Nephron progenitor cell (in vitro differentiated cells): ENCODE measurements around the gene TUBB3.
"Not testable (repeated sequence)": the region's sequence is repeated elsewhere in the genome, so short reads cannot be mapped to it uniquely, and the experiment has no call there.

ENCODE experiments used
- DNase-seq: peaks from one replicate; pipeline ENCODE4 v3.0.0; 2021
- H3K27ac Mint-ChIP-seq: 2 replicates; pipeline ENCODE4 v1.8.0; 2021; ENCODE audit warnings: mild to moderate bottlenecking, moderate library complexity, mixed read lengths
- H3K27me3 Mint-ChIP-seq: 2 replicates; pipeline ENCODE4 v1.8.0; 2021; ENCODE audit warnings: mild to moderate bottlenecking, low read depth, mixed read lengths; ENCODE audit not compliant: poor library complexity
- H3K36me3 Mint-ChIP-seq: 2 replicates; pipeline ENCODE4 v1.8.0; 2021; ENCODE audit warnings: low read depth, mixed read lengths
- H3K4me1 Mint-ChIP-seq: 2 replicates; pipeline ENCODE4 v1.8.0; 2021; ENCODE audit warnings: mixed read lengths
- H3K4me3 Mint-ChIP-seq: 2 replicates; pipeline ENCODE4 v1.8.0; 2021; ENCODE audit warnings: mild to moderate bottlenecking, moderate library complexity, mixed read lengths
- H3K9me3 Mint-ChIP-seq: 2 replicates; pipeline ENCODE4 v1.8.0; 2021; ENCODE audit warnings: mild to moderate bottlenecking, moderate library complexity, mixed read lengths
- TF ChIP-seq, protein P1 (sequence below): fragments of 200-600 bp; sonication (generic); IDR thresholded peaks from 2 replicates; pipeline ENCODE4 v1.5.0; 2021; ENCODE audit warnings: antibody characterized with exemption

The TUBB3 gene

DNA sequence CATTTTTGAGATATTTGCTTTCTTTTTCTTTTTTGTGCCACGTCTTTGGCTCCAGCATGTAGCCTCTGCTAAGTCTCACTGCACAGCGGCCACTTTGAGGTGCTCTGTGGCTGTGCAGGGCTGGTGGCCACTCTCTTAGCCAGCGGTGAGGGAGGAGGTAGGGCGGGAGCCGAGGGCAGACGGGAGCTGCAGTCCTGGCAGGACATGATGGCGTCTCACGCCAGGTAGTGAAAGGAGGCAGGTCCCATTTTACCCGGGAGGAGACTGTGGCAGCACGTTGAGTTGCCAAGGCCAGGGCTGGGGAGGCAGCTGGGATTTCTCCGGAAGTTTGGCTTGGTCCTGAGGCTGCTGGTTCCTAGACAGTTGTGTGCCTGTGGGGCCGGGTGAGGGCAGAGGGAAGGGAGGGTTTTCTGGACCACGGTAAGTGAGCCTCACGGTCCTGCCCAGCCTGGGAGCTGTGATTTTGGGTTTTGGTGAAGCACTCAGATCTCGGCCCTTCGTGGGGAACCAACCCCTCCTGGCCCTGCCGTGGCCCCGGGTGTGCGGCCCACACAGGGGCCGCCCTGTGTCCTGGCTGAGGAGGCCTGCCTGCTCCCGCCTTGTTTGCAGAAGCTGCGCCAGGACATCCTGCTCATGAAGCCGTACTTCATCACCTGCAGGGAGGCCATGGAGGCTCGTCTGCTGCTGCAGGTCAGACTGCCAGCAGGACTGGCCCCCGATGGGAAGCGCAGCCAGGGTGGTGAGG, 39.8 kb downstream of the TUBB3 start:
- TF ChIP-seq, protein P1, sequence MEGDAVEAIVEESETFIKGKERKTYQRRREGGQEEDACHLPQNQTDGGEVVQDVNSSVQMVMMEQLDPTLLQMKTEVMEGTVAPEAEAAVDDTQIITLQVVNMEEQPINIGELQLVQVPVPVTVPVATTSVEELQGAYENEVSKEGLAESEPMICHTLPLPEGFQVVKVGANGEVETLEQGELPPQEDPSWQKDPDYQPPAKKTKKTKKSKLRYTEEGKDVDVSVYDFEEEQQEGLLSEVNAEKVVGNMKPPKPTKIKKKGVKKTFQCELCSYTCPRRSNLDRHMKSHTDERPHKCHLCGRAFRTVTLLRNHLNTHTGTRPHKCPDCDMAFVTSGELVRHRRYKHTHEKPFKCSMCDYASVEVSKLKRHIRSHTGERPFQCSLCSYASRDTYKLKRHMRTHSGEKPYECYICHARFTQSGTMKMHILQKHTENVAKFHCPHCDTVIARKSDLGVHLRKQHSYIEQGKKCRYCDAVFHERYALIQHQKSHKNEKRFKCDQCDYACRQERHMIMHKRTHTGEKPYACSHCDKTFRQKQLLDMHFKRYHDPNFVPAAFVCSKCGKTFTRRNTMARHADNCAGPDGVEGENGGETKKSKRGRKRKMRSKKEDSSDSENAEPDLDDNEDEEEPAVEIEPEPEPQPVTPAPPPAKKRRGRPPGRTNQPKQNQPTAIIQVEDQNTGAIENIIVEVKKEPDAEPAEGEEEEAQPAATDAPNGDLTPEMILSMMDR = no peak
- H3K9me3 Mint-ChIP-seq = no peaks in the 10 kb centered on the region
- DNase-seq = no peak
- no peak overlapping the region for H3K27ac Mint-ChIP-seq
- peaks cover 3% of the 10 kb centered on the region for H3K27me3 Mint-ChIP-seq
- peaks cover 27% of the 10 kb centered on the region for H3K36me3 Mint-ChIP-seq
- no peak overlapping the region for H3K4me3 Mint-ChIP-seq
- H3K4me1 Mint-ChIP-seq = peaks cover 23% of the 10 kb centered on the region

DNA sequence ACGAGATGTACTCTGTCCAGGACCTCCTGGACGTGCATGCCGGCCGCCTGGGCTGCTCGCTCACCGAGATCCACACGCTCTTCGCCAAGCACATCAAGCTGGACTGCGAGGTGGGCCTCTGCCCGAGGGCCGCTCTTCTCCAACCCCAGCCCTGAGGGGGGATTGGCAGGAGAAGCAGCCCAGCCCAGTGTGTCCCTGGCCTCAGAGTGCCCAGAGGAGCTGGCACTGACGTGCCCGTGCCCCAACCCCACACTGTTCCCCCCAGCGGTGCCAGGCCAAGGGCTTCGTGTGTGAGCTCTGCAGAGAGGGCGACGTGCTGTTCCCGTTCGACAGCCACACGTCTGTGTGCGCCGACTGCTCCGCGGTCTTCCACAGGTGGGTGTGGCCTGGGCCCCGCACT, 41.1 kb downstream of the TUBB3 start:
- Mint-ChIP-seq H3K4me1 (peaks cover 19% of the 10 kb centered on the region), H3K27me3 (peaks cover 3% of the 10 kb centered on the region), H3K27ac (no peak overlapping the region), H3K9me3 (peaks cover 8% of the 10 kb centered on the region), H3K36me3 (peaks cover 25% of the 10 kb centered on the region), H3K4me3 (no peak overlapping the region)
- TF ChIP-seq, protein P1 = no peak
- no peak for DNase-seq

DNA sequence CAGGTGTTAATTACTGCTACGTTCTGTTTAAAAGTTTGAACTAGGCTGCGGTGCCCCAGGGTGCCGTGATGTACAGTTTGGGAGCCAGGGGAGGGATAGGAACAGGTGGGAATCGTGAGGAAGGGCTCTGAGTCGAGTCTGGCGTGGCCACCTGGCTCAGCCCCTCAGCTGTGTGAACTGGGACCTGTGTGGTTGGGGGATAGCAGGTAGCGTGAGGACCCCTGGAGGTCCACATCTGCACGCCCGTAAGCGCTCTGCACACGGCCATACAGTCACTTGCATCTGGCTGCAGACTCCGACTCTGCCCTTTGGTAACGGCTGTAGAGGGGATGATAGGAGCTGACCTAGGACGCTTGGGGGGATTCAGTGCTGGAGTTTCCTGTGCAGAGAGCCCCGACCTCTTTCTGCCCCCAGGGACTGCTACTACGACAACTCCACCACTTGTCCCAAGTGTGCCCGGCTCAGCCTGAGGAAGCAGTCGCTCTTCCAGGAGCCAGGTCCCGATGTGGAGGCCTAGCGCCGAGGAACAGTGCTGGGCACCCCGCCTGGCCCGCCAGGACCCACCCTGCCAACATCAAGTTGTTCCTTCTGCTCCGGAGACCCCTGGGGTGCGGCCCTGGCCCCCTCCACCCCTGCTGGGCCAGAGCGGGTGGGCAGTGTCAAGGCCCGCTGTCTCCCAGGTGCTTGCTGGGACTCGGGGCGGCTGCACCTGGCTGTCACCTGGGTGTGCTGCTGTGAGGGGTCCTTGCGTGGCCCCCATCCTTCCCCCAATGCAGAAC, 42.5 kb downstream of the TUBB3 start:
- TF ChIP-seq, protein P1 = no peak
- Mint-ChIP-seq H3K36me3 (peaks cover 28% of the 10 kb centered on the region), H3K4me1 (peaks cover 19% of the 10 kb centered on the region), H3K9me3 (peaks cover 22% of the 10 kb centered on the region), H3K27ac (peak overlapping the region; percentile 94), H3K4me3 (no peak overlapping the region), H3K27me3 (peaks cover 3% of the 10 kb centered on the region)
- no peak for DNase-seq

DNA sequence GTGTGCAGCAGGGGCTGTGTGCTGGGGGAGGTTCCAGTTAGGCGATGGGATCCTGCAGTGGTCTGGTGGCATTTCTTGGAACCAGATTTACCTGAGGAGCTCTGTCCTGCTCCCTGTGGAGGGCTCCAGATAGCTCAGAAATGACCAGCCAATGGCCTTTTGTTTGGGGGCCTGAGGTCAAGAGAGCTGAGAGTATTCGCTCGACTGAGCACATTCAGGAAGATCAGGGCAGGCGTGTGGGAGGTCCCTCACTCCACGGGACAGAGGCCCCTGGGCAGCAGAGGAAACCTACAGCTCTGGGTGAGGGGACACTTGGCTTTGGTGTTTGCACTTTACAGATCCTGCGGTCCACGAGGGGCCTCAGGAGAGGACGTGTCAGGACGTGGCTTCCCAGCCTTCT, 43.6 kb downstream of the TUBB3 start:
- no peak for DNase-seq
- H3K36me3 Mint-ChIP-seq = peaks cover 39% of the 10 kb centered on the region
- peaks cover 33% of the 10 kb centered on the region for H3K9me3 Mint-ChIP-seq
- TF ChIP-seq, protein P1 = no peak
- H3K27me3 Mint-ChIP-seq = peaks cover 3% of the 10 kb centered on the region
- H3K4me1 Mint-ChIP-seq = peaks cover 19% of the 10 kb centered on the region
- H3K27ac Mint-ChIP-seq = peak overlapping the region; percentile 48
- H3K4me3 Mint-ChIP-seq = peak overlapping the region; percentile 18

DNA sequence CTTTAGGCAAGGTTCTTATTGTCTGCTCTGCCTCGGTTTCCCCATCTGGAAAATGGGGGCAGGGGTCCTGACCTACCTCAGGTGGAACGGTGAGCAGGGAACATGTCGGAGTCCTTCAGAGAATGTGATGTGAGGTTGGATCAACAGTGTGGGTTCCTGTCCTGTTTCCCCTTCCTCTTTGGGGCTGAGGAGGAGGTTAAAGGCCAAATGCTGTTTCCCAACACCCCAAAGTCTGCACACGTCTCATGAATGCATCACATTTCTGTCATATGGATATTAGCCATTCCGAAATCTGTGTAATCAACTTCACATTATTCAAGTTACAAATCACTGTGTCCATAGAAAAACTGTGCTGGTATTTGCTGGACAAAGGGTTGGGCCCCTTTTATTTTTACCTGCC, 44.3 kb downstream of the TUBB3 start:
- not testable (repeated sequence) for H3K4me3 Mint-ChIP-seq, H3K27me3 Mint-ChIP-seq
- H3K36me3 Mint-ChIP-seq = peaks cover 42% of the 10 kb centered on the region

DNA sequence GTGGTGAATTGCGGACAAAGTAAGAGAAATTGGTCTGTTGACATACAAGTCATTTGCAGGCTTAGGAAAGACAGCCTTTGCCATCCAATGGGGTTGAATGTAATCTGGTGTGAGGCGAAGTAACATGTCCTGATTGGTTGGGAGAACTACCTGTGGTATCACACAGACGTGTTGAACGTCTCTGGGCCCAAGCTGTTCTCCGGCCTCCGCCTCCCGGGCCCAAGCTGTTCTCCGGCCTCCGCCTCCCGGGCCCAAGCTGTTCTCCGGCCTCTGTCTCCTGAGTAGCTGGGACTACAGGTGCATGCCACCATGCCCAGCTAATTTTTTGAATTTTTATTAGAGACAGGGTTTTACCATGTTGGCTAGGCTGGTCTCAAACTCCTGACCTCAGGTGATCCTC, 44.9 kb downstream of the TUBB3 start:
- not testable (repeated sequence) for H3K4me3 Mint-ChIP-seq, H3K27me3 Mint-ChIP-seq, H3K27ac Mint-ChIP-seq, DNase-seq
- Mint-ChIP-seq H3K4me1 (peaks cover 19% of the 10 kb centered on the region), H3K9me3 (peaks cover 43% of the 10 kb centered on the region), H3K36me3 (peaks cover 42% of the 10 kb centered on the region)

More for the DNA sequence above, 44.3 kb downstream of the TUBB3 start:
- H3K27ac Mint-ChIP-seq, DNase-seq: not testable (repeated sequence)
- Mint-ChIP-seq H3K9me3 (peaks cover 39% of the 10 kb centered on the region), H3K4me1 (peaks cover 19% of the 10 kb centered on the region)
